HG02981 (cell line): Measurements from ENCODE around the gene TRABD.

Experiments used
- ATAC-seq: cut with Tn5 transposase; IDR thresholded peaks from one replicate; pipeline ENCODE4 v1.9.1; 2021; ENCODE audit warnings: mild to moderate bottlenecking, moderate library complexity; ENCODE audit not compliant: unreplicated experiment

Gene TRABD

GRCh38 chr22:50233223-50233622 is 47.5 kb downstream of the TRABD start:
- ATAC-seq = no peak

GRCh38 chr22:50236731-50237409 is 51.2 kb downstream of the TRABD start:
- no peak for ATAC-seq

GRCh38 chr22:50238755-50239154 is 53.0 kb downstream of the TRABD start:
- ATAC-seq = no peak

GRCh38 chr22:50242406-50242949 is 56.8 kb downstream of the TRABD start:
- ATAC-seq = no peak

- ATAC-seq = peak; percentile 5
Measured at GRCh38 chr22:50243685-50244419, 58.1 kb downstream of the TRABD start.

GRCh38 chr22:50244420-50245213 is 58.9 kb downstream of the TRABD start, which contains the start of gene TUBGCP6:
TSS of gene TUBGCP6 (minus strand) at chr22:50245023. CDS start at chr22:50244459, 564 bp downstream.
- peak; percentile 64 for ATAC-seq

GRCh38 chr22:50245214-50246072 is 59.7 kb downstream of the TRABD start:
- ATAC-seq = no peak

- ATAC-seq = no peak
Measured at GRCh38 chr22:50246242-50247175, 60.8 kb downstream of the TRABD start.

- ATAC-seq = no peak
Measured at GRCh38 chr22:50247748-50248147, 62.0 kb downstream of the TRABD start.

- no peak for ATAC-seq
Measured at GRCh38 chr22:50248196-50249081, 62.7 kb downstream of the TRABD start.
